Measurements from ENCODE around the gene RNF44.

- no peak for TF ChIP-seq EZH2 (IDR thresholded peaks at IDR 0.05; ENCODE audit: insufficient read depth, poor library complexity, severe bottlenecking)
- no peak for TF ChIP-seq EZH2phosphoT487 (IDR thresholded peaks at IDR 0.05; ENCODE audit: insufficient read depth, low read depth)
These were observed 6.0 kb downstream of the RNF44 start for GRCh38 chr5:176530983-176531901.
